GM12892 (cell line): Measurements from ENCODE around the gene STARD10.

Source experiments
- DNase-seq: peaks from one replicate; pipeline ENCODE4 v3.0.0; 2011; ENCODE audit not compliant: insufficient read length
- FAIRE-seq: peaks from 2 replicates; lab custom pipeline; 2011; peaks lifted over from hg19 to GRCh38; lab: Jason Lieb, UNC
- POLR2A ChIP-seq: IDR thresholded peaks from 2 replicates; pipeline ENCODE4 v1.6.1; 2011; ENCODE audit warnings: low read depth, low read length, control low read depth
- POLR2AphosphoS5 ChIP-seq: IDR thresholded peaks from 2 replicates; pipeline ENCODE4 v1.6.1; 2011; ENCODE audit warnings: low read depth, low read length, control low read depth
- TAF1 ChIP-seq: IDR thresholded peaks from 2 replicates; pipeline ENCODE4 v1.6.1; 2011; ENCODE audit warnings: low read depth, mild to moderate bottlenecking, control low read depth, low read length, borderline replicate concordance

Gene STARD10

GRCh38 chr11:72775288-72776110 lies 18.3 kb downstream of the STARD10 start:
- TF ChIP-seq POLR2A: no peak
- no peak for TF ChIP-seq POLR2AphosphoS5
- no peak for TF ChIP-seq TAF1
- no peak for FAIRE-seq
- no peak for DNase-seq

- TF ChIP-seq TAF1 (no peak), POLR2A (no peak), POLR2AphosphoS5 (no peak)
- DNase-seq: no peak
- FAIRE-seq: no peak
Observed at GRCh38 chr11:72774499-72774898, 19.3 kb downstream of the STARD10 start.

- FAIRE-seq: no peak
- no peak for DNase-seq
- TF ChIP-seq POLR2AphosphoS5 (no peak), TAF1 (no peak), POLR2A (no peak)
Observed at GRCh38 chr11:72773696-72774095, 20.2 kb downstream of the STARD10 start.

GRCh38 chr11:72773291-72773690 lies 20.6 kb downstream of the STARD10 start:
- FAIRE-seq (no peak), DNase-seq (no peak)
- TF ChIP-seq TAF1 (no peak), POLR2AphosphoS5 (no peak), POLR2A (no peak)

GRCh38 chr11:72772059-72772458 lies 21.8 kb downstream of the STARD10 start:
- FAIRE-seq: no peak
- DNase-seq: no peak
- TF ChIP-seq POLR2A: no peak
- TF ChIP-seq POLR2AphosphoS5: no peak
- no peak for TF ChIP-seq TAF1

GRCh38 chr11:72771507-72771906 lies 22.3 kb downstream of the STARD10 start:
- TF ChIP-seq POLR2AphosphoS5 (no peak), POLR2A (no peak), TAF1 (no peak)
- DNase-seq: no peak

GRCh38 chr11:72770799-72771198 lies 23.0 kb downstream of the STARD10 start:
- DNase-seq: no peak

More at GRCh38 chr11:72771507-72771906, 22.3 kb downstream of the STARD10 start:
- FAIRE-seq: no peak

GRCh38 chr11:72769680-72770079 lies 24.2 kb downstream of the STARD10 start:
- TF ChIP-seq TAF1 (no peak), POLR2A (no peak), POLR2AphosphoS5 (no peak)
- FAIRE-seq (no peak), DNase-seq (no peak)

More at GRCh38 chr11:72770799-72771198, 23.0 kb downstream of the STARD10 start:
- FAIRE-seq: no peak
- TF ChIP-seq POLR2AphosphoS5 (no peak), POLR2A (no peak), TAF1 (no peak)

GRCh38 chr11:72768581-72768980 lies 25.3 kb downstream of the STARD10 start:
- DNase-seq (no peak), FAIRE-seq (no peak)
- TF ChIP-seq POLR2AphosphoS5 (no peak), TAF1 (no peak), POLR2A (no peak)

- no peak for TF ChIP-seq POLR2A
- TF ChIP-seq POLR2AphosphoS5: no peak
- no peak for TF ChIP-seq TAF1
- DNase-seq (no peak), FAIRE-seq (no peak)
Observed at GRCh38 chr11:72767203-72768062, 26.4 kb downstream of the STARD10 start.
